Colon (tissue), 2 donors: ENCODE results near the gene EWSR1.

Experiments used
- FAIRE-seq: peaks from 2 replicates; lab custom pipeline; 2012; peaks lifted over from hg19 to GRCh38; lab: Jason Lieb, UNC
- donor health status: control.
- donor health status: control.

Gene EWSR1

DNA sequence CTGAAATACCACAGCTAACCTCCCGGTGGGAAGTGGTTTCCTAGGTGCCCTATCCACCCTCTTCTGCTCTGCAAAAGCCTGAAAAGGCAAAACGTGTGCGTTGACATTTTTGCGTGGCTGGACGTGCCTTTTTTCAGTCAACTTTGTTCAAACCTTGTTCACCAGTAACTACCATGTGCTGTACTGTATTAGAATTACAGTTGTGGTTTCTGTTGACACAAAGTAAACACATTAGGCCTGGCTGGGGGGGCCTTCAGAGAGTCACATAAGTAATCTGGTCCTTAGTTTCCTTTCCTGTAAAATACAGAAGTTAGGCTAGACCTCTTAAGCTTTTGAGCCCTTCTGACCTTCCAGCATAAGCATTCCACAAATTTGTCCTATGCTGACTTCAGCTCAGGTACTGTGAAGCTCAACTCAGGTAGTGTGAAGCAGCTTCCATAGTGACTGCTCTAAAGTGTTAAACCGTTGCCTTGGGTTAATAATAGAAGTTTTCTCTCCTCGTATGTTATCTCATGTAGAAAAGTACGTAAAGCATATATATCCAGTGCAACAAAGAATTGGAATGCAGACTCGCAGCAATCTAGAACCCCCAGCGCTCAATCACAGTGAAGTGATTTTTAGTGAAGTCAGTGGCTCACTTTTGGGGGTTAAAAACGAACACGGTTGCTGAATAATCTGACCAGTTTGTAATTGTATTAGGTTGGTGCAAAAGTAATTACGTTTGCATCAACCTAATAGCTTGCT, 1.8 kb downstream of the EWSR1 start:
- no peak for FAIRE-seq

- FAIRE-seq = no peak
Measured at GRCh38 chr22:29270475-29271271, 2.6 kb downstream of the EWSR1 start.

GRCh38 chr22:29272624-29273023, 4.6 kb downstream of the EWSR1 start:
- no peak for FAIRE-seq

- no peak for FAIRE-seq
Measured at GRCh38 chr22:29275167-29275566, 7.1 kb downstream of the EWSR1 start.

DNA sequence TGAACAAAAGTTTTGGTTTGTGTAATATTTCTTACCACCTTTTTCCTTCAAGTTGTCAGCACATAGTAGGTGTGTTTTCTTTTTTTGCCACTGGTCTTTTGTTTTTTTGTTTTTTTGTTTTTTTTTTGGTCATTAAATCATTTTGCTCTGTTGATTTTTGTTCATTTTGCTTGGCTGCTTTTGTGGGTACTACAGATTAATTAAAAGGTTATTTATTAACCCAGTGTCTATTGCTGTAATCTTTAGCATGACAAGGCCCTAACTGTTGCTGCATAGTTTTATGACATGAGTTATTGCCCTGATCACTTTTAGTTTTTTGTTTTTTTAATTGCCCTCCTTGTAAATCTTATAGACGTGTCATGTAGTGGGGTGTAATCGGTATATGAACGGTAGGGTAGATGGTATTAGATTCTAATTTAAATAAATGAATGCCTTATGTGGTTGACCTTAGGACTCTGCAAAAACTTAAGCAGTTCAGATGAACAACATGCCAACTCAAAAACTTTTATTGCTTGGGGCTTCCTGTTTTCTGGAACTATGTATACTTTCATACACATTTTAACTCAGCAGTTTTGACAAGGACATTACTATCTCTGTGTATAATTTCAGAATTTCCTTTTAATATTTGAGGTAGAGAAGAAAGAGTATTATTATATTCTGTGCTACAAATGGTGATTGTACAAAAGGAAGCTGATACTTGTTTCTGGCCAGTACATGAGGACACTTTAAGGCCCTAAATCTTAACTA, 7.9 kb downstream of the EWSR1 start:
- no peak for FAIRE-seq

GRCh38 chr22:29277927-29278326, 9.9 kb downstream of the EWSR1 start:
- FAIRE-seq = no peak

GRCh38 chr22:29284196-29284595, 16.1 kb downstream of the EWSR1 start:
- FAIRE-seq = no peak

DNA sequence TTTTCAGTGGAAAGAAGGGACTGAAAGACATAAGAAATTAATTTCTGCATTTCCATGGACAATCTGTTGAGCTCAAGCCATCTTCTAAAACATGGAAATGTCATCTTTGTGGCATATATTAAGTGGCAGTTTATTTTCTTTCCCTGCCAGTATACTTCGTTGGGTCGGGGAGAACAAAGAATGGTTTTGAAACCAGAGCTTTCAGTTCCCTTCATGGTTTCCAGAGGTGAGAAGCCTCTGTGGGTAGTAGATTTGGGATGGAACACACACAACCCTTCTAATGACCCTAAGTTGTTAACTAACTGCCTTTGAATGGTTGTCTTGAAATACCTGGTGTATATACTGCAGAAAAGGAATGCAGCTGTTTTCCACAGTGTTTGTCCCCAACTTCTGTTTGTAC, 20.8 kb downstream of the EWSR1 start:
- FAIRE-seq = no peak

DNA sequence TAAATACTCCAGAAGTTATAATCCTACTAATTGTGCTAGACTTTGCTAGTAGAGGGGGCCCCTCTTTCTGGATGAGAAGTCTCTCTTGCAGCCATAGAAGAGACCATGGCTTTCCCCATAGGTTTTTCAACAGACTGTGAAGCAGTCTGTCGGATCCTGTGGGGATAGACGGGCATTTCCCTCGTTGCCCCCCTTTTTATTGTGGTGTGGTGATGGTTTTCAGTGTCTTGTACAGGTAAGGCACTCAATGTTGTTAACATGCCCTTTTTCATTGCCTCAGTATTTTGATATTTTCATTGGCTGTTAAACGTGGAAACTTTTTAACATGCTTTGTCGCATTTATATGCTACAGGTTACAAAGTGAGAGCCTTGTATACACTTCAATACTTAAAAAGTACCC, 22.0 kb downstream of the EWSR1 start:
- FAIRE-seq = no peak

DNA sequence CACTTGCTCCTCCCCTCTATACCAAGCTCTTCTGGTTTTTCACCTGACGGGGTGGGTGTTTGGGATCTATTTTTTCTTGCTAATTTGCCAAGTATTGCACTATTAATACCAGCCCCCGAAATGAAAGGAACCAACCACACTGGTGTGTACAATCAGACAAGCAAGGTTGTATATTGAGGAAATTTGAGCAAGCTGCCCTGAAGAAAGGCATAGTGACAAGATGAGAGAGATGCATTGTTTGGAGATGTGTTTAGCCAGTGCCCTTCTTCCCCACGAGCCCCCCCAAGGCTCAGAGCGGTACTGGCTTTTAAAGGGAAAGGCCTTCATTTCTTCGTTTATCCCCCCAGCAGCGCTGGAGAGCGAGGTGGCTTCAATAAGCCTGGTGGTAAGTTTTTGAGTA, 23.1 kb downstream of the EWSR1 start:
- no peak for FAIRE-seq

GRCh38 chr22:29292379-29292778, 24.3 kb downstream of the EWSR1 start:
- no peak for FAIRE-seq

GRCh38 chr22:29298641-29299040, 30.6 kb downstream of the EWSR1 start:
- no peak for FAIRE-seq

DNA sequence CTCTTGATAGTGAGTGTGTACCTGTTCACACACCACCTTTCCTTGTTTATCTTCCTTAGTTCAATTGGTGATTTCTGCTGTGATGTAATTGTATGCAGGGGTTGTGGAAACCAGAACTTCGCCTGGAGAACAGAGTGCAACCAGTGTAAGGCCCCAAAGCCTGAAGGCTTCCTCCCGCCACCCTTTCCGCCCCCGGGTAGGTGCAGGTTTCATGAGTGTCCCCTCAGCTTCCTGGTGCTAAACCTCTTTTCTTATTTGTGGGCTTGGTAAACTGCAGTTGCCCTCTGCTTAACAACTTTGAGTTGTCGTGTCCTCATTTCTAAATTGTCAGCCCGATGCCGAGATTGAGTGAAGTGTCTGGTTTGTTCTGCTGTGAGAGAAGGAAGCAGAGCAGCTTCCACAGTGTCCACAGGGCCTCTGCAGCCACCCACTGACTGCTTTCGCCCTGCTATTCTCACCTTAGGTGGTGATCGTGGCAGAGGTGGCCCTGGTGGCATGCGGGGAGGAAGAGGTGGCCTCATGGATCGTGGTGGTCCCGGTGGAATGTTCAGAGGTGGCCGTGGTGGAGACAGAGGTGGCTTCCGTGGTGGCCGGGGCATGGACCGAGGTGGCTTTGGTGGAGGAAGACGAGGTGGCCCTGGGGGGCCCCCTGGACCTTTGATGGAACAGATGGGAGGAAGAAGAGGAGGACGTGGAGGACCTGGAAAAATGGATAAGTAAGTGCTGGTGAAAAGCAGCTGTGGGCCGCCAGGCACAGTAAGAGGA, 31.2 kb downstream of the EWSR1 start:
- no peak for FAIRE-seq

- no peak for FAIRE-seq
Measured at GRCh38 chr22:29300467-29300806, 32.4 kb downstream of the EWSR1 start.

DNA sequence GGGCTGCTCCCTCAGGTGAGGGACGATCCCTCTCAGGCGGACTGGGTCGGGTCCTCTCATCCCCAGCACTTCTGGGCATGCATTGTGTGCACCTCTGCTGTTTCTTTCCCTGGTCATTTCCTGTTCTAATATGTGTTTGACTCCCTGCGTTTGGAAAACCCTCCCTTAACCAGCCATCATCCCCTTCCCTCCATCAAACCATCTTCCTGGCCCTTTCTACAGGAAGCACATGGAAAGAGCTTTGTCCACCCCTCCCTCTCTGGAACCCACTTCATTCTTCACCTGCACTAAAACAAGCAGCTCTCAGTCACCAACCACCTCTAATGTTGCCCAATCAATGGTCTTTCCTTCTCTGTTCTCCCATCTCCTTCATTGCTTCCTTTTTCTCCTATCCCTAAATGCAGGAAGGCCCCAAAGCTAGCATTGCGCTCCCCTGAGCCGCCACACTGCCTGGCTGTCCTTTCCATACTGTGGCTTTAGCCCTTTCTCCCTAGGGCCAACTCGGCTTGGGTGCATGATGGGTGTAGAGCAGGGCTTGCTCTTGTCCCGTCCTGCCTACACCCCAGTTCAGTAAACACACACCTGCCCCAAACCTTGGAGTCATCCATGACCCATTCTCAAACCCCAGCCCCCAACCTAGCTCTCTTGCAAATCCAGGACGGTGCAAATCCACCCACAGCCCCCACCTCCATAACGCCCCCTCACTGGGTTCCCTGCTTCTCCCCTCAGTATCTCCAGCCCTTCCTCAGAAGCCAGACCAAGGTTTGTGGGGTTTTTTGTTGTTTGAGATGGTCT, 32.9 kb downstream of the EWSR1 start:
- no peak for FAIRE-seq

GRCh38 chr22:29301716-29302401, 33.8 kb downstream of the EWSR1 start:
- no peak for FAIRE-seq

DNA sequence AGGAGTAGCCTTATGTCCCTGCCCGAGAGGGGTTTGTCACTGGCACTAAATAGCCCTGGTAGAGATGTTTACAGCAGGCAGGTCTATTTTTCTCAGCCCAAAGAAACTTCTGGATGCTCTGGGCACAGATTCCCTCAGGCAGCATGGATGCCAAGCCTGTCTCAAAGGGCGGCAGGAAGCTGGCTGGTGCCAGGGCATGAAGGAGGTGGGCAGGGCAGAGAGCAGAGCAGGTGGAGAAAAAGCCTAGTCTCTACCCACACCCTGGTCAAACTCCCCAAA, 34.3 kb downstream of the EWSR1 start:
- FAIRE-seq = no peak

DNA sequence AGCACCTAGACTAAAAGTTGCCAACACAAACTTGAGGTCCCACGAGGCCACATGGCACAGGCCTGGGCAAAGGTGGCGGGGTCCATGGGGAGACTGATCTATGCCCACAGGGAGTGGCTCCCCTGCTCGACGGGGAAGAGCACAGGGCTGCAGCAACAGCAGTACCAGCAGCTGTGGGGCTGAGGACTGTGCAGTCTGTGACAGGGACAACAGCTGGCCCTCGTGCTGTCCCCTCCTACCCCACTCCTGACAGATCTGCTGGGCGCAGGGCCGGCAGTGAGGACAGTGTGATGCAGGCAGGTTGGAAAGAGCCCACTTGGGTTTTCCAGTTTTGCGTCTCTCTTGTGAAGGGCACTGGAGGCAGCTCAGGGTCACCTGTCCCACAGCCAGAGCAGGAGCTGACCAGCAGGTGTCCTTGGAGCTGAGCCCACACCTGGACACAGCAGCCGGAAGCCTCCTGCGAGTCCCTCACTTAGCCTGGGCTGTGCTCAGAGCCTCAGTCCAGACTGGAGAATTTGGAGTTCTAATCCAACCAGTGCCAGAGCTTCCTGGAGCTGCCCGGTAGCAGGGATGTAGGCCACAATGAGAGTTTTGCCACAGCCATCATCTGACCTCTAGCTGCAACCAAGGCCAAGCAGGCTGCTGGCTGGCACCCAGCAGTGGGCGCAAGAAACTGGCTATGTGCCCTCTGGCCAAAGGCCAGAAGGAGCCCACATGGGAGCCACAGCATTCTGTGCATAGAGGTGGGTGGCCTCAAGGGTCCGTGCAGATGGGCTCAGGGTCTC, 34.8 kb downstream of the EWSR1 start:
- no peak for FAIRE-seq

GRCh38 chr22:29305836-29306174, 37.7 kb downstream of the EWSR1 start:
- no peak for FAIRE-seq

- FAIRE-seq = no peak
Measured at GRCh38 chr22:29306175-29306834, 38.2 kb downstream of the EWSR1 start, which contains the start of gene GAS2L1. Gene GAS2L1, plus strand, starts transcription at chr22:29306650. Its CDS starts 1,456 bp downstream, at chr22:29308106.
